COLO668 (cell line): ENCODE data around the gene AMHR2.
"Not testable (repeated sequence)": the region's sequence is repeated elsewhere in the genome, so short reads cannot be mapped to it uniquely, and the experiment has no call there.

Experiments used
- DNase-seq: peaks from one replicate; lab custom pipeline; 2025; ENCODE audit not compliant: unreplicated experiment; lab: John Stamatoyannopoulos, UW

The AMHR2 gene

DNA sequence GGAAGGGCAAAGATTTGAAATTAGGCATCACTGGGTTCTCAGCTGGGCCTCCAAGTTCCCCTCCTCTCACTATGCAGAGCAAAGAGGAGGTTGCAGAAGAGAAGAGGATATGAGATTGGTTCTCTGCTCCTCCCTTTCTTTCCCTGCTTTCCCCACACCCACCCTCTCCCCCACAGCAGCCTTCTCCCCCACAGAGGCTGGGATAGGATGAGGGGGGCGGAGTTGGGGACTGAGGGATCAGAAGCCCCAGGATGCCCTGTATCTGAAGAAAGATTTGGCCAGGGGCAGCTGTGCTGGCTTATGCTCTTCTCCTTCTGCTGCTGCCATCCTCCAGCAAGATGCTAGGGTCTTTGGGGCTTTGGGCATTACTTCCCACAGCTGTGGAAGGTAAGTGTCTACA, at the start of gene AMHR2:
Gene AMHR2, plus strand, starts transcription at position 259 of the 400 bp plus-strand sequence. Its CDS starts 80 bp downstream, at position 339.
- no peak for DNase-seq

GRCh38 chr12:53374277-53374676, 49.4 kb upstream of the AMHR2 start:
- DNase-seq, result not testable (repeated sequence)

GRCh38 chr12:53376747-53377146, 46.9 kb upstream of the AMHR2 start:
- no peak for DNase-seq

GRCh38 chr12:53378222-53378621, 45.4 kb upstream of the AMHR2 start:
- no peak for DNase-seq

GRCh38 chr12:53378724-53379388, 44.8 kb upstream of the AMHR2 start:
- peak; percentile 15 for DNase-seq

- peak; percentile 96 for DNase-seq
Measured at GRCh38 chr12:53379389-53380103, 44.1 kb upstream of the AMHR2 start.

GRCh38 chr12:53380104-53380793, 43.4 kb upstream of the AMHR2 start, which contains the start of gene SP1:
Gene SP1, plus strand, starts transcription at chr12:53380176. Its CDS starts 116 bp downstream, at chr12:53380292.
- peak; percentile 83 for DNase-seq

GRCh38 chr12:53380794-53381730, 42.6 kb upstream of the AMHR2 start:
- no peak for DNase-seq

- DNase-seq, result peak; percentile 0
Measured at GRCh38 chr12:53381731-53382630, 41.7 kb upstream of the AMHR2 start.

DNA sequence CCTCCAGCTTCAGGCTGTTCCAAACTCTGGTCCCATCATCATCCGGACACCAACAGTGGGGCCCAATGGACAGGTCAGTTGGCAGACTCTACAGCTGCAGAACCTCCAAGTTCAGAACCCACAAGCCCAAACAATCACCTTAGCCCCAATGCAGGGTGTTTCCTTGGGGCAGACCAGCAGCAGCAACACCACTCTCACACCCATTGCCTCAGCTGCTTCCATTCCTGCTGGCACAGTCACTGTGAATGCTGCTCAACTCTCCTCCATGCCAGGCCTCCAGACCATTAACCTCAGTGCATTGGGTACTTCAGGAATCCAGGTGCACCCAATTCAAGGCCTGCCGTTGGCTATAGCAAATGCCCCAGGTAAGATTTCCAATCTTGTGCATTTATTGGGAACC, 40.4 kb upstream of the AMHR2 start:
- no peak for DNase-seq

DNA sequence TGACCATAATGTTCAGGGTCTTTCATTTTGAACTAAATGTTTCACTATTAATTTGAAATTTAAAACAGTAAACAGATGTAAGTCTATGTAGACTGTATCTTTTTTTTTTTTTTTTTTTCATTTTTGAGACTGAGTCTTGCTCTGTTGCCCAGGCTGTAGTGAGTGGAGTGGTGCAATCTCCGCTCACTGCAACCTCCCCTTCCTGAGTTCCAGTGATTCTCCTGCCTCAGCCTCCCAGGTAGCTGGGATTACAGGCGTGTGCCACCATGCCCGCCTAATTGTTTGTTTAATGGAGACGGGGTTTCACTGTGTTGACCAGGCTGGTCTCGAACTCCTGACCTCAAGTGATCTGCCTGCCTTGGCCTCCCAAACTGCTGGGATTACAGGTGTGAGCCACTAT, 37.3 kb upstream of the AMHR2 start:
- not testable (repeated sequence) for DNase-seq

DNA sequence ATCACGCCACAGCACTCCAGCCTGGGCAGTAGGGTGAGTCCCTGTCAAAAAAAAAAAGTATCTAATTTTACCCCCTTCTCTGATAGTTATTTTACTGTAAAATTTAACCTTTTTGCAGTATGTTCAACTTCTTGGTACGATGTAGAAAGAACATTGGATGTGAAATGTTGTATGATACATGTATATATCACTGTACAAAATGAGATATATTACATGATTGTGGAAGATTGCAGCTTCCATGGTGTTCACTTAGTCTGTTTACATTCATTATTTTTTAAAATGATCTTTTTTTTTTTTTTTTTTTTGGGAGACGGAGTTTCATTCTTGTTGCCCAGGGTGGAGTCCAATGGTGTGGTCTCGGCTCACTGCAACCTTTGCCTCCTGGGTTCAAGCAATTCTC, 34.7 kb upstream of the AMHR2 start:
- no peak for DNase-seq

DNA sequence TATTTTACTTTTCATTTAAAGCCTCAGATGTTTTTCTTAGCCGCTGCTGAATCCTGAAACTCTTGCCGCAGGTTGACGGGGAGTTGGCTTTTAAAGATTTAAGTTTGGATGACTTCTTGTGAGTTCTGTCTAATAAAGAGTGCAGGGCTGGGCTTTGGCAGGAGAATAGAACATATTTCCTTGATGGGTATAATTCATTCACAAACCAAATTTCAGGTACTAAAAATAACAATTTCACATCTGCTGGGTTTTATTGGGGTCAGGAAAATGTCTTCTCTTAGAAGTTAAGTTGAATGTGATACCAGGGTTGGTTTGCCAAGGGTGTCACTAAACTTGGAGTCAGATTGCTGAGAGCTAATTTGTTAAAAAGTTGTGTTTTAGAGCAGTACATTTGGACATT, 34.0 kb upstream of the AMHR2 start:
- DNase-seq, result no peak

DNA sequence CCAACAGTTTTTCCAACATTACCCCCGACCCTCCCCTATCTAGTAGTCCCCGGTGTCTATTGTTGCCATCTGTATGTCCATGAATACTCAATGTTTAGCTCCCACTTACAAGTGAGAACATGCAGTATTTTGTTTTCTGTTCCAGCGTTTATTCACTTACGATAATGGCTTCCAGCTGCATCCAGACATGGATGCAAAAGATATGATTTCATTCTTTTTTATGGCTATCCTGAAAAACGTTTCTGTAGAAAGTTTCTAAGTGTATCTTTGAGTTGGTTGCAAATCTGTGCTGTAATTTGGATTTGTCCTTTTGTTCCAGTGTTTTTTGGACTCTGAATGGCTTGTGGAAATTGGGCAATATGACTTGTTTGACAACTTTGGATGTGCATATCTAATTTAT, 31.9 kb upstream of the AMHR2 start:
- no peak for DNase-seq

DNA sequence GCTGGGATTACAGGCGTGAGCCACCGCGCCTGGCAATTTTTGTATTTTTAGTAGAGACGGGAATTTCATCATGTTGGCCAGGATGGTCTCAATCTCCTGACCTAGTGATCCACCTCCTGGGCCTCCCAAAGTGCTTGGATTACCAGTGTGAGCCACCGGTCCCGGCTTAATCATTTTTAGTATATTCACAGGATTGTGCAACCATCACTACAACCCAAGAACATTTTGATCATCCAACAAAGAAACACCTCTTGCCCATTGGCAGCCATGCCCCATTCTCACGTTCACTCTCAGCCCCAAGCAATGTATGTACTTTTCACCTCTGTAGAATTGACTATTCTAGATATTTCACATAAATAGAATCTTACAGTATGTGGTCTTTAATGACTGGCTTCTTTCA, 23.8 kb upstream of the AMHR2 start:
- no peak for DNase-seq

- not testable (repeated sequence) for DNase-seq
Measured at GRCh38 chr12:53402351-53402750, 21.3 kb upstream of the AMHR2 start.

DNA sequence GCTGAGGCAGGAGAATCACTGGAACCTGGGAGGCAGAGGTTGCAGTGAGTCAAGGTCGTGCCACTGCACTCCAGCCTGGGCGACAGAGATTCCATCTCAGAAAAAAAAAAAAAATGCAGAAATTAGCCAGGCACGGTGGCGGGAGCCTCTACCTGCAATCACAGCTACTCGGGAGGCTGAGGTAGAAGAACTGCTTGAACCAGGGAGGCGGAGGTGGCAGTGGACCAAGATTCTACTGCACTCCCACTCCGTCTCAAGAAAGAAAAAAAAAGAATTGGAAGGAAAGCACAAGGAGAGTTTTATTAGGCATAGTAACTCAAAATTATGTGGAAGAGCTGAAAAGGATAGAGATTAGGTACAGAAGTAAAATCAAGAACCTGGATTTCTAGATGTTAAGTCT, 20.8 kb upstream of the AMHR2 start:
- DNase-seq, result no peak

DNA sequence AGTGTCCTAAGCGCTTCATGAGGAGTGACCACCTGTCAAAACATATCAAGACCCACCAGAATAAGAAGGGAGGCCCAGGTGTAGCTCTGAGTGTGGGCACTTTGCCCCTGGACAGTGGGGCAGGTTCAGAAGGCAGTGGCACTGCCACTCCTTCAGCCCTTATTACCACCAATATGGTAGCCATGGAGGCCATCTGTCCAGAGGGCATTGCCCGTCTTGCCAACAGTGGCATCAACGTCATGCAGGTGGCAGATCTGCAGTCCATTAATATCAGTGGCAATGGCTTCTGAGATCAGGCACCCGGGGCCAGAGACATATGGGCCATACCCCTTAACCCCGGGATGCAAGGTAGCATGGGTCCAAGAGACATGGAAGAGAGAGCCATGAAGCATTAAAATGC, 12.7 kb upstream of the AMHR2 start:
- no peak for DNase-seq

DNA sequence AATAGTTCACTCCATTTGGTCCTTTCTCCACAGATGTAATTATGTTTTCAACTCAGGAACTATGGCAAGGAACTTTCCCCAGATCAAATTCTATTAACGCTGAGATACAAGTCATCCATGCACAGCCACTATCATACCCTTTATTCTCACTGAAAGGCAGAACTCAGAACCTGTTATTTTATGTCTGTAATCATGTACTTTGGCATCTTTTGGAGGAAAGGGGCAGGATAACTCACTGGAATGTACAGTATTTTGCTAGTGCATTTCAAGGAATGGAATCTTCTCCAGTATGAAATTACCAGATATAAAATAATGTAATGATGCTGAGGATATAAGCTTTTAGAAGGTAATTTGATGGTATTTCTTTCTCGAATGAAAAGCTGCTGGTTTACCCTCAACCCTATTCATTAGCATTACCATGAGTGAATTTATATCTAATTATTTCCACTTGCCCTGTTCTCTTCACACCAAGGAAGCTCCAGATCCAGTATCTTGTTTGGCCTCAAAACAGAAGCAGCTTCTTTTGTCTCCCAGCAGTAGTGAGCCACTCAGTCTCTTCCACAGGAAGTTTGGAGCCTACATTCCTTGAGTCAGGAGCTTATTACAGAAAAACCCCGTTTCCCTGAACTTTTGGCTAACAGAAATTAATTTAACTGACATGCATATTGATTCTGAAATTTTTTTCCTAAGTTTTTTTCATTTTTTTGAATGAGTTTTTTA, 10.0 kb upstream of the AMHR2 start:
- no peak for DNase-seq
